H1 (cell line): ENCODE data around the gene MKRN2OS. TPM values are rescaled to one million over a fixed set of nuclear protein-coding genes. Genes with fewer than 3 reads are reported as not detected.

Experiments
- CTCF ChIA-PET: fragments of 300-600 bp; sonication (Branson Sonifier 250); formaldehyde crosslinking; loops from one replicate; lab custom pipeline; 2021; ENCODE audit not compliant: partially characterized antibody; lab: Charles Lee
- POLR2A ChIA-PET: fragments of 300-600 bp; sonication (Branson Sonifier 250); formaldehyde crosslinking; loops from one replicate; lab custom pipeline; 2021; ENCODE audit warnings: inconsistent platforms; ENCODE audit not compliant: partially characterized antibody; lab: Charles Lee
- DNase-seq, 2 experiments: peaks; one replicate each; pipeline versions ENCODE4 v3.0.0 to v3.0.0-alpha.2; 2010 to 2022; ENCODE audit warnings: low spot score in 2 of 2, low read depth in 1 of 2, mixed read lengths in 1 of 2
- FAIRE-seq: peaks from 2 replicates; lab custom pipeline; 2011; peaks lifted over from hg19 to GRCh38; lab: Jason Lieb, UNC
- H2AFZ ChIP-seq: 2 replicates; pipeline ENCODE4 v1.8.1; 2012; ENCODE audit warnings: low read length, inconsistent platforms
- H2AK5ac ChIP-seq: 2 replicates; pipeline ENCODE4 v1.6.1; 2013; ENCODE audit warnings: low read depth, low read length
- H2BK120ac ChIP-seq: replicated peaks from 2 replicates; pipeline ENCODE3; 2013; ENCODE audit warnings: low read depth, low read length, inconsistent platforms
- H2BK12ac ChIP-seq: 2 replicates; pipeline ENCODE4 v1.6.1; 2013; ENCODE audit warnings: low read depth, low read length
- H2BK15ac ChIP-seq: 2 replicates; pipeline ENCODE4 v1.6.1; 2013; ENCODE audit warnings: low read length
- H2BK20ac ChIP-seq: 2 replicates; pipeline ENCODE4 v1.6.1; 2013; ENCODE audit warnings: low read length
- H2BK5ac ChIP-seq: 2 replicates; pipeline ENCODE4 v1.6.1; 2013; ENCODE audit warnings: low read depth, low read length
- H3K14ac ChIP-seq: 2 replicates; pipeline ENCODE4 v1.6.1; 2013; ENCODE audit warnings: inconsistent platforms; ENCODE audit not compliant: insufficient read length
- H3K18ac ChIP-seq: 2 replicates; pipeline ENCODE4 v1.6.1; 2013; ENCODE audit warnings: low read length; ENCODE audit errors: extremely low read depth
- H3K23ac ChIP-seq: 2 replicates; pipeline ENCODE4 v1.6.1; 2013; ENCODE audit warnings: inconsistent platforms; ENCODE audit not compliant: insufficient read length
- H3K23me2 ChIP-seq: 2 replicates; pipeline ENCODE4 v1.6.1; 2013; ENCODE audit warnings: low read depth, low read length
- H3K27ac ChIP-seq: 2 replicates; pipeline ENCODE4 v1.6.1; 2011; ENCODE audit warnings: low read depth, low read length, inconsistent platforms
- H3K27me3 ChIP-seq, 4 experiments: replicated peaks in 1 of 4; 1 replicate in 1 of 4; 2 replicates in 3 of 4; pipeline versions ENCODE4 v1.6.1 to v1.8.1; 2011 to 2013; ENCODE audit warnings: low read length in 3 of 4, mild to moderate bottlenecking in 3 of 4, inconsistent platforms in 2 of 4, mixed read lengths in 2 of 4, moderate library complexity in 1 of 4; ENCODE audit not compliant: control insufficient read depth in 3 of 4, insufficient read depth in 3 of 4; ENCODE audit errors: extremely low read depth in 1 of 4
- H3K36me3 ChIP-seq, 4 experiments: 2 replicates each; pipeline versions ENCODE4 v1.6.1 to v1.8.1; 2011 to 2013; ENCODE audit warnings: mild to moderate bottlenecking in 4 of 4, low read length in 3 of 4, moderate library complexity in 2 of 4, control low read depth in 1 of 4, inconsistent platforms in 1 of 4; ENCODE audit not compliant: insufficient read depth in 4 of 4, control insufficient read depth in 2 of 4
- H3K4ac ChIP-seq: replicated peaks from 2 replicates; pipeline ENCODE3; 2013; ENCODE audit warnings: low read length, low read depth, mixed read lengths, inconsistent platforms; ENCODE audit not compliant: insufficient read length
- H3K4me1 ChIP-seq, 4 experiments: replicated peaks in 1 of 4; 1 replicate in 1 of 4; 2 replicates in 3 of 4; pipeline versions ENCODE4 v1.6.1 to v1.8.1; 2011 to 2013; ENCODE audit warnings: low read length in 3 of 4, inconsistent platforms in 2 of 4, mixed read lengths in 1 of 4; ENCODE audit not compliant: insufficient read depth in 4 of 4, control insufficient read depth in 3 of 4
- H3K4me2 ChIP-seq, 2 experiments: 2 replicates each; pipeline versions ENCODE4 v1.6.1 to v1.8.1; 2011 to 2013; ENCODE audit warnings: low read depth in 2 of 2, low read length in 2 of 2, control low read depth in 1 of 2, inconsistent platforms in 1 of 2, mild to moderate bottlenecking in 1 of 2; ENCODE audit not compliant: insufficient read depth in 1 of 2
- H3K4me3 ChIP-seq, 4 experiments: fragments of 200-600, 300-600 bp in 1 of 4; sonication (generic), shearing (Covaris generic), sonication (Bioruptor Twin) in 1 of 4; 2 replicates each; pipeline versions ENCODE4 v1.5.1 to v1.8.1; 2011 to 2016; ENCODE audit warnings: low read length in 4 of 4, low read depth in 3 of 4, control low read depth in 2 of 4, inconsistent platforms in 2 of 4, mild to moderate bottlenecking in 2 of 4, mixed read lengths in 1 of 4, moderate library complexity in 1 of 4; ENCODE audit not compliant: insufficient read depth in 2 of 4; ENCODE audit errors: extremely low read depth in 1 of 4
- H3K56ac ChIP-seq: replicated peaks from 2 replicates; pipeline ENCODE3; 2013; ENCODE audit warnings: low read depth, mild to moderate bottlenecking, mixed read lengths, low read length, inconsistent platforms; ENCODE audit not compliant: insufficient read length
- H3K79me1 ChIP-seq: 2 replicates; pipeline ENCODE4 v1.6.1; 2013; ENCODE audit warnings: low read depth, low read length, control low read depth
- H3K79me2 ChIP-seq, 2 experiments: 2 replicates each; pipeline versions ENCODE4 v1.6.1 to v1.8.1; 2012 to 2013; ENCODE audit warnings: low read length in 2 of 2, mild to moderate bottlenecking in 2 of 2, inconsistent platforms in 1 of 2; ENCODE audit not compliant: insufficient read depth in 2 of 2, control insufficient read depth in 1 of 2
- H3K9ac ChIP-seq, 4 experiments: replicated peaks in 1 of 4; 1 replicate in 1 of 4; 2 replicates in 3 of 4; pipeline versions ENCODE4 v1.6.1 to v1.8.1; 2011 to 2013; ENCODE audit warnings: low read depth in 3 of 4, low read length in 3 of 4, control low read depth in 2 of 4, mild to moderate bottlenecking in 2 of 4, moderate library complexity in 2 of 4, inconsistent platforms in 1 of 4; ENCODE audit errors: extremely low read depth in 1 of 4
- H3K9me3 ChIP-seq, 2 experiments: 2 replicates each; pipeline versions ENCODE4 v1.6.1 to v1.8.1; 2012 to 2013; ENCODE audit warnings: mild to moderate bottlenecking in 2 of 2, moderate library complexity in 2 of 2, control low read depth in 1 of 2, inconsistent platforms in 1 of 2, low read depth in 1 of 2, low read length in 1 of 2, mixed read lengths in 1 of 2; ENCODE audit not compliant: insufficient read depth in 2 of 2
- H4K20me1 ChIP-seq, 2 experiments: replicated peaks in 1 of 2; 2 replicates each; pipeline versions ENCODE3 to v1.8.1; 2011 to 2013; ENCODE audit warnings: inconsistent platforms in 2 of 2, low read length in 2 of 2, mild to moderate bottlenecking in 1 of 2; ENCODE audit not compliant: insufficient read depth in 2 of 2, control insufficient read depth in 1 of 2
- H4K5ac ChIP-seq: 2 replicates; pipeline ENCODE4 v1.6.1; 2013; ENCODE audit warnings: low read length, low read depth, mixed read lengths, inconsistent platforms; ENCODE audit not compliant: insufficient read length
- H4K8ac ChIP-seq: 2 replicates; pipeline ENCODE4 v1.8.0; 2013; ENCODE audit warnings: mild to moderate bottlenecking, moderate library complexity, low read length, inconsistent platforms; ENCODE audit not compliant: insufficient read depth; ENCODE audit errors: extremely low read depth
- H4K91ac ChIP-seq: replicated peaks from 2 replicates; pipeline ENCODE3; 2013; ENCODE audit warnings: low read length, mixed read lengths, inconsistent platforms; ENCODE audit not compliant: insufficient read length
- KDM5A ChIP-seq: fragments of 200-600 bp; IDR thresholded peaks from 2 replicates; pipeline ENCODE4 v1.7.1; 2012; ENCODE audit warnings: mild to moderate bottlenecking, low read length, inconsistent platforms, mixed read lengths
- MAFK ChIP-seq: IDR thresholded peaks from 2 replicates; pipeline ENCODE4 v1.6.1; 2012; ENCODE audit warnings: low read depth, mild to moderate bottlenecking, improper control_type of control experiment, low read length
- POLR2AphosphoS5 ChIP-seq: IDR thresholded peaks from 2 replicates; pipeline ENCODE4 v1.6.1; 2011; ENCODE audit warnings: low read depth, low read length
- RAD21 ChIP-seq, 2 experiments: IDR thresholded peaks in 1 of 2; conservative IDR thresholded peaks in 1 of 2; 2 replicates each; pipeline ENCODE4 v1.6.1; 2011; ENCODE audit warnings: low read depth in 2 of 2, low read length in 2 of 2, improper control_type of control experiment in 1 of 2, inconsistent platforms in 1 of 2, mild to moderate bottlenecking in 1 of 2, moderate library complexity in 1 of 2
- RNF2 ChIP-seq: fragments of 200-900, 300-1000 bp; sonication (generic); IDR thresholded peaks from 2 replicates; pipeline ENCODE4 v1.7.1; 2016; ENCODE audit warnings: borderline replicate concordance, low read depth, mild to moderate bottlenecking, antibody characterized with exemption, low read length; ENCODE audit not compliant: poor library complexity, severe bottlenecking; ENCODE audit errors: missing control alignments
- SP4 ChIP-seq: IDR thresholded peaks from 2 replicates; pipeline ENCODE4 v1.6.1; 2012; ENCODE audit warnings: low read length, inconsistent platforms
- YY1 ChIP-seq: IDR thresholded peaks from 2 replicates; pipeline ENCODE4 v1.6.1; 2011; ENCODE audit warnings: low read depth, mild to moderate bottlenecking, low read length
- WGBS, 2 experiments: shearing (Covaris generic) in 1 of 2; methylation state at CpG; one replicate each; pipeline versions ENCODE4 v1.1.6 to v1.1.7; 2013 to 2015; ENCODE audit warnings: low lambda C conversion rate in 2 of 2, mixed read lengths in 2 of 2, inconsistent platforms in 1 of 2, low coverage in 1 of 2, missing lambda C conversion rate in 1 of 2; ENCODE audit not compliant: insufficient replicate concordance in 2 of 2, insufficient coverage in 1 of 2, insufficient read length in 1 of 2; ENCODE audit errors: extremely low coverage in 1 of 2, missing lambda C conversion rate in 1 of 2; 5-methylcytosine and 5-hydroxymethylcytosine counted together
- polyA plus RNA-seq, 7 experiments: library from polyadenylated mRNA; depleted of rRNA in 3 of 7; stranded (reverse) in 5 of 7; unstranded in 2 of 7; fragments of >200 nt in 5 of 7; fragments of 200-250 nt in 2 of 7; gene quantifications; 1 replicate in 5 of 7; 2 replicates in 1 of 7; 4 replicates in 1 of 7; pipeline versions ENCODE4 v1.2.1 to v1.2.3, GENCODE V29; 2011 to 2013; ENCODE audit warnings: missing spikeins in 2 of 7, mixed read lengths in 2 of 7
- total RNA-seq: library from RNA; stranded (reverse); fragmentation: NEBNext Ultra II Directional; extraction: Animal tissue kit (Norgen Biotek cat#: 25700); gene quantifications from 2 replicates; pipeline ENCODE4 v1.2.1, GENCODE V29; 2021

MKRN2OS gene
- total and polyA plus RNA-seq, 2 of the 8 experiments (the other 6 are each of a cell fraction or from before 2014, with no cell fraction given) = 0.15 to 0.41 TPM

DNA sequence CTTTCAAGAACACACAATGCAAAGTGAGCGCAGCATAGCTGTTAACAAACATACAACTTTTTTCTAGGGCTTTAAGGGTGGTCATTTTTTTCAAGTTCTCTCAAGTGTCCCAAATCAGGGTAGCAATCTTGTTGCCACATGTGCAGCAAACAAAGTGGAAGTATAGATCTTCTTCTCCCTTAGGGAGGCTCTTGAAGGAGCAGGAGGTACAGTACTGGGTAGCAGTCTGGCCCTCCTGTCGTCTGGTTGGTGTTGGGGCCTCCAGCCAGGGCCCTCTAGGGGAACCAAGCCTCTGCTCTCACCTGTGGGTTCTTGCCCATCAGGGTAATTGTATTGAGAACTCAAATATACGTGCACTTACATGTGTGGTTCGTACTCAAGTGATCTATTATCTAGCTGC, 37.4 kb upstream of the MKRN2OS start:
- Histone ChIP-seq H4K91ac (no peak overlapping the region), H2AK5ac (no peak overlapping the region), H3K23me2 (no peaks in the 10 kb centered on the region), H2BK20ac (no peak overlapping the region), H3K27ac (no peak overlapping the region), H3K56ac (no peak overlapping the region), H4K8ac (no peak overlapping the region), H3K4me2 (no peak overlapping the region), H2BK5ac (no peak overlapping the region), H3K14ac (no peak overlapping the region), H3K36me3 (peaks cover 22 to 67% (median 43%) of the 10 kb centered on the region in 4 experiments), H3K4me3 (no peak overlapping the region), H2BK12ac (no peak overlapping the region), H3K4me1 (no peaks in the 10 kb centered on the region), H4K5ac (no peak overlapping the region), H2BK15ac (no peak overlapping the region), H2AFZ (no peak overlapping the region), H3K23ac (no peak overlapping the region), H3K9me3 (no peaks in the 10 kb centered on the region), H3K9ac (no peak overlapping the region), H2BK120ac (no peak overlapping the region), H3K79me1 (no peaks in the 10 kb centered on the region), H3K4ac (no peak overlapping the region), H3K18ac (no peak overlapping the region), H3K79me2 (no peaks in the 10 kb centered on the region), H4K20me1 (peaks cover 4 to 8% of the 10 kb centered on the region in 2 experiments), H3K27me3 (no peaks in the 10 kb centered on the region)
- ChIA-PET CTCF (interaction anchor here (0.9 to 1.8 kb wide), 5 partner anchors 16 to 447 kb away, joined by 3 to 4 read pairs (median 3); partner anchors contain the start of gene MKRN2OS), POLR2A (interaction anchor here (0.8 to 1.8 kb wide), 4 partner anchors 9 to 176 kb away, joined by 3 to 5 read pairs (median 4); partner anchors contain the start of gene TMEM40)
- TF ChIP-seq POLR2AphosphoS5 (peak; percentile 45; the same call in 1 of the 2 replicates), YY1 (no peak), KDM5A (no peak), SP4 (no peak), MAFK (no peak), RAD21 (IDR thresholded peaks at IDR 0.05 in 1 of 2, conservative IDR thresholded peaks at IDR 0.05 in 1 of 2; ENCODE audit: low read depth in 2 of 2, low read length in 2 of 2) (no peak), RNF2 (no peak)
- FAIRE-seq = no peak
- no peak for DNase-seq
- WGBS, 2 experiments = 87% methylated on average over 4 of the region's 4 CpGs; no CpG with 5 or more reads in 1 of the 2 experiments
